Measurements from ENCODE around the gene ARTN.

ARTN gene

DNA sequence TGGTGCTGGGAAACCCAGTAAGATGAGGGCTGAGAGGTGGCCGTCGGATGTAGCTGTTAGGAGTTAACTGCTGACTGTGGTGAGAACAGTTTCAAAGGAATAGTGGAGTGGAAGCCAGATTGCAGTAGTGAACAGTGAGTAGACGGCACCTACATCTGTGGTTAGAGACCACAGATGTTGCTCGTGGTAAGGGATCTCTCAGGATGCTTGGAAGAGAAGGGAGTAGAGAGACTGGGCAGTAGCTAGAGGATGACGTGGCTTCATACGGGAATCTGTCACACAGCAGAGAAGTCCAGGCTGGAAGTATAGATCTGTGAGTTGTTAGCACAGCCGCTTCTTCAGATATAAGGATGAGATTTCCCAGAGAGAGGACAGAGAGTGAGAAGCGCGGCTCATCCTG, 7.8 kb upstream of the ARTN start:
- no peak for DNase-seq

DNA sequence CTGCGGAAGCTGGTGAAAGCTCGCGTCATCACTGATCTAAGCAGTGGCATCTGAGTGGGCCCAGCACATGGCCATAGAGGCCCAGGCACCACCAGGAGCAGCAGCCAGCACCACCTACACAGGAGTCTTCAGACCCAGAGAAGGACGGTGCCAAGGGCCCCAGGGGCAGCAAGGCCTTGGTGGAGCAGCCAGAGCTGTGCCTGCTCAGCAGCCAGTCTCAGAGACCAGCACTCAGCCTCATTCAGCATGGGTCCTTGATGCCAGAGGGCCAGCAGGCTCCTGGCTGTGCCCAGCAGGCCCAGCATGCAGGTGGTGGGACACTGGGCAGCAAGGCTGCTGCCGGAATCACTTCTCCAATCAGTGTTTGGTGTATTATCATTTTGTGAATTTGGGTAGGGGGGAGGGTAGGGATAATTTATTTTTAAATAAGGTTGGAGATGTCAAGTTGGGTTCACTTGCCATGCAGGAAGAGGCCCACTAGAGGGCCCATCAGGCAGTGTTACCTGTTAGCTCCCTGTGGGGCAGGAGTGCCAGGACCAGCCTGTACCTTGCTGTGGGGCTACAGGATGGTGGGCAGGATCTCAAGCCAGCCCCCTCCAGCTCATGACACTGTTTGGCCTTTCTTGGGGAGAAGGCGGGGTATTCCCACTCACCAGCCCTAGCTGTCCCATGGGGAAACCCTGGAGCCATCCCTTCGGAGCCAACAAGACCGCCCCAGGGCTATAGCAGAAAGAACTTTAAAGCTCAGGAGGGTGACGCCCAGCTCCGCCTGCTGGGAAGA, 3.2 kb upstream of the ARTN start:
- DNase-seq, result no peak

DNA sequence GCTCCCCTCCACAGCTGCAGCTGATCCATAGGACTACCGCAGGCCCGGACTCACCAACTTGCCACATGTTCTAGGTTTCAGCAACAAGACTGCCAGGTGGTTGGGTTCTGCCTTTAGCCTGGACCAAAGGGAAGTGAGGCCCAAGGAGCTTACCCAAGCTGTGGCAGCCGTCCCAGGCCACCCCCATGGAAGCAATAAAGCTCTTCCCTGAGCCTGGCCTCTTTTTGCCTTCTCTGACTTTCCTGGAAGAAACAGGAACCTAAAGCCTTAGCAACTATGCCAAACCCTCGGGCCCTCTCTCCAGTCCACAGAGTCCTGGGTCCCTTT, 2.7 kb upstream of the ARTN start:
- no peak for DNase-seq

DNA sequence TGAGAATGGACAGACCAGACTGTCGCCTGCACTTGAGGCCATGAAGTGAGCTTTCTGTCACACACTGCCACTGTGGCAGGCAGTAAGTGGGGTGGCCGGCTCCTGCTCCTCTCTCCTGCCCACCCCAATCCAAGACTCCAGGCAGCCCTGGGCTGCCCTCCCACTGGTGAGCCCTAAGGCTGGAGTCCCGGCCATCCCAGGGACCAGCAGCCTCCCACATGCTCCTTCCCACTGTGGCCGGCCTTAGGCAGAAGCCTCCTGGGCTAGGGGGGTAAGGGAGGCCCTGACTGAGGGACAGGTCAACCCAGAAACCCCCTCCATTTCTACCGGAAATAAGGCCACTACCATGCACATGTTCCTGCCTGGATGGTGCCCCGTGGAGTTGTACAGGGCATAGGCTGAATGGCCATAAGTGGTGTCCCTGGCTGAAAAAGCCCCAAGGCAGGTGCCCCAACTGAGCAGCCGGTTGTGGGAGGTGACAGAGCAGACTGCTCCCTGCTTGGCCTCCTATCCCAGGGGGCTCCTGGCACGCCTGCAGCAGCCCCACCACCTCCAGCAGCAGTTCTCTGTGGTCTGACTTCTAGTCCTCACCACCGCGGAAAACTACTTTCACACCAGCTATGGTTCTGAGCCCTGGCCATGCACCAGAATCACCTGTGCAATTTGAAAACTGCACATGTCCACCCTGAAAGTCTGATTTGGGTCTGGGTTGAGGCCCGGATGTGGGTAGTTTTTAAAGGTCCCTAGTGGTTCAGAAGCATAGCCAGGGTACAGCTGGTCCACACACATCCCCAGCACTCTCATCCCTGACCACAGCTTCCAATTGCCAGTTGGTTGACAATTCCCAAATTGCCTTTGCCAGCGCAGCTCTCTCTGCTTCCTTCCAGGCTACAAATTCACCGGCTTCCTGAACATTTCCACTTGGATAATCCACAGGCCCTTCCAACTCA, 1.6 kb upstream of the ARTN start:
- no peak for DNase-seq

DNA sequence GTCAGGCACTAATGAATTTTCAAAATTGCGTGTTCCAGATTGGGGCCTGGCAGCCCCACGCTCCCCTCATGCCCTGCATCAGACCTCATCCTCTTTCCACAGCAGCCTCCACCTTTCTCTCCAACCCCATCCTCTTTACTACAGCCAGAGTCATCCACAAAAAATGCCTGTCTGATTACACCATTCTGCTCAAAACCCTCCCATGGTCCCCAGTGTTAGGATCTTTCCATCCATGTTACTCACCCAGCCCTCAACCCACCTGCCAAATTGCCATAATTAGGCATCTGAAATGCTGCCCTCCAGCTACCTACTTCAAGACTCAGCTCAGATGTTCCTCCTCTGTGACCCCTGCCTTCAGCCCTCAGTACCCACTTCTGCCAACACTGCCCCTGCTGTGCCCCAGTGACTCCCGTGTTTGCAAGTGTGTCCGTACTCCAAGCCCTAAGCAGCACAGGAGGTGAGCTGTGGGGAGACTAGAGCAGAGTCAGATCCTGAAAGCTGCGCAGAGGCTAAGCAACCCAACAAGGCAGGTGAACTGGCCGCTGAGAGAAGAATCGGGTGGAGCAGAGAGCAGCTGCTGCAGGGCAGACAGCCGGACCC, 715 bp upstream of the ARTN start:
- DNase-seq, result no peak

DNA sequence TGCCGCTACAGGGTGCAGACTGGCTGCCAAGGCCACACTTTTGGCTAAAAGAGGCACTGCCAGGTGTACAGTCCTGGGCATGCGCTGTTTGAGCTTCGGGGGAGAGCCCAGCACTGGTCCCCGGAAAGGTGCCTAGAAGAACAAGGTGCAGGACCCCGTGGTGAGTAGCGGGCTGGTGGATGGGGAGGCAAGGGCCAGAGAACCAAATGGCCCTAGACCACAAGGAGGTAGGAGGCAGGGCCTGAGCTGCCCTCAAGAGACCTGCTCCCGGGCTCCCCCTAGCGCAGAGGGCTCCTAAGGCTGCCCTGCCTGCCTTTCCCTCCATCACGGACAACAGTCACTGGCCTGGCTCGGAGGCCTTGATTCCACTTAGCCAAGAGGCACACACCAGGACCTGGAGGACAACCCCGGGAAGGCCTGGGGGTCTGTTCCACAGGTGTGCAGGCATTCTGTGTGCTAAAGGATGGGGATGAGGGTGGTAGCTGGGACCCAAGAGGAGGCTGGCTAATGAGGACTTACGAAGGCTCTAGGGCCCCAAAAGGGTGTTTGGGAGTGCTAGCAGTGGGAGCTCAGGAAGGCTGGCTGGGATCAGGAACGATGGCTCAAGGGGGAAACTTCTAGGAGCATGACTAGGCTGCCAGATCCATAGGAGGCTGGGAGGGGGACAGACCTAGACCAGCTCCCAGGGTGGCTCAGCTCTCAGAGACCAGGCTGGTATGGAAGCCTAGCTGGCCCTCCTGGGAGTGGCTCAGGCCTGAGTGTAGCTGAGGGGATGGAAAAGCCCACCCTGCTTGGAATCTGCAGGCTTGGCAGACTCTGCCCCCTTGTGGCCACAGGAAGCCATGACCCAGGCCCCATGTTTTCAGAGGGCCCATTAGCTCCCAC, 742 bp downstream of the ARTN start:
- DNase-seq, result peak; percentile 31 to 66

DNA sequence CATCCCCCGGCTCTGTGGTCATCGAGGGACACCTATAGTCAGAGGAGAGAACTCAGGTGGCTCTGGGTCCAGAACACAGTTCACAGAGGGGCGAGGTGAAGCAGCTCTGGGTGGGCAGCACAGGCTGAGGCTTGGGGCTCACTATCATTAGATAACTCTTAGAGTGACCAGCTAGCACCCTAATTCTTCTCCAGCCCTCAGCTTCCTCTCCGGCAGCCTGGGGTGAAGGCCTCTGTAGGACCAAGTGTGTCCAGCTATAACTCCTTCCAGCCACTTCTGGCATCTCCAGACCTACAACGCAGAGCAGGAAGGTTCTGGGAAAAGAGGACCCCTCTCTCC, 1.4 kb downstream of the ARTN start:
- no peak for DNase-seq

DNA sequence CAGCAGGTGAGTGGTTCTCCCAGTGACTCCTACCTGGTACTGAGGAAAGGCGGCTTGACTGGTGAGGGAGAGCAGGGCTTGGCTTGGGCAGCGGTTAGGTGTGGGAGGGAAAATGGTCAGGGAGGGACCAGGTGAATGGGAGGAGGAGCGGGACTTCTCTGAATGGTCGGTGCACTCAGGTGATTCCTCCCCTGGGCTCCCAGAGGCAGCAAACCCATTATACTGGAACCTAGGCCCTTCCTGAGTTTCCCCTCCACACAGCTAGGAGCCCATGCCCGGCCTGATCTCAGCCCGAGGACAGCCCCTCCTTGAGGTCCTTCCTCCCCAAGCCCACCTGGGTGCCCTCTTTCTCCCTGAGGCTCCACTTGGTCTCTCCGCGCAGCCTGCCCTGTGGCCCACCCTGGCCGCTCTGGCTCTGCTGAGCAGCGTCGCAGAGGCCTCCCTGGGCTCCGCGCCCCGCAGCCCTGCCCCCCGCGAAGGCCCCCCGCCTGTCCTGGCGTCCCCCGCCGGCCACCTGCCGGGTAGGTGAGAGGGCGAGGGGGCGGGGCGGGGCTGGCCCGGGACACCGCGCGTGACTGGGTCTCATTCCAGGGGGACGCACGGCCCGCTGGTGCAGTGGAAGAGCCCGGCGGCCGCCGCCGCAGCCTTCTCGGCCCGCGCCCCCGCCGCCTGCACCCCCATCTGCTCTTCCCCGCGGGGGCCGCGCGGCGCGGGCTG, 2.3 kb downstream of the ARTN start:
- DNase-seq, result no peak

DNA sequence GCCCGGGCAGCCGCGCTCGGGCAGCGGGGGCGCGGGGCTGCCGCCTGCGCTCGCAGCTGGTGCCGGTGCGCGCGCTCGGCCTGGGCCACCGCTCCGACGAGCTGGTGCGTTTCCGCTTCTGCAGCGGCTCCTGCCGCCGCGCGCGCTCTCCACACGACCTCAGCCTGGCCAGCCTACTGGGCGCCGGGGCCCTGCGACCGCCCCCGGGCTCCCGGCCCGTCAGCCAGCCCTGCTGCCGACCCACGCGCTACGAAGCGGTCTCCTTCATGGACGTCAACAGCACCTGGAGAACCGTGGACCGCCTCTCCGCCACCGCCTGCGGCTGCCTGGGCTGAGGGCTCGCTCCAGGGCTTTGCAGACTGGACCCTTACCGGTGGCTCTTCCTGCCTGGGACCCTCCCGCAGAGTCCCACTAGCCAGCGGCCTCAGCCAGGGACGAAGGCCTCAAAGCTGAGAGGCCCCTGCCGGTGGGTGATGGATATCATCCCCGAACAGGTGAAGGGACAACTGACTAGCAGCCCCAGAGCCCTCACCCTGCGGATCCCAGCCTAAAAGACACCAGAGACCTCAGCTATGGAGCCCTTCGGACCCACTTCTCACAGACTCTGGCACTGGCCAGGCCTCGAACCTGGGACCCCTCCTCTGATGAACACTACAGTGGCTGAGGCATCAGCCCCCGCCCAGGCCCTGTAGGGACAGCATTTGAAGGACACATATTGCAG, 3.0 kb downstream of the ARTN start:
- no peak for DNase-seq

DNA sequence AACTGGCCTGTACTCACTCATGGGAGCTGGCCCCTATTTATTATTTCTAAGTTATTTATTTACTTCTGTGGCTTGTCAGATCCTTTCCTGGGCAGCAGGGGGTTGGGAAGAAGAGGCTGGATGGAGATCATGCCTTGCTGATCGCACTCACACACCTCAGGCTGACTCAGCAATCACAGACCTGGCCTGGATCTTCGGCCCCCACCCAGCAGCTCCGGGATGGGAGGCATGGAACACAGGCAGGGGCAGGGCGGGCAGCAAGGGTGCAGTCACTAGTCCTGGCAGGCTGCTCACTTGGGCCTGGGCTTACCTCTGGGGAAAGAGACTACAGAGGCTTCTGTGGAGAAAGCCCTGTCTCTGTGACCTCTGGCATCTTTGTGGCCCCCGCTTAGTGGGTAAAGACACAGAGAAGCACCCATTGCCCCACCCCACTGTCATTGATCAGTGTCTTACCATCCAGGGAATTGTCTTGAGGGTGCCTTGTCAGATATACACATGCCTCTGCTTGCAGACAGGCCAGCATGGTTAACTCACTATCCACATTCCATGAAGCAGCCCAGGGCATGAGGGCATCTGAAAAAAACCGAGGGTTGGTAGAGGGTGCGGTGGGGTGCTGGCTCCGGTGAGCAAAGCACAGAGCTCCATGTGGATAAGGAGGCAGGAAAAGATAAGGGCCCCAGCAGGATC, 3.7 kb downstream of the ARTN start:
- DNase-seq, result no peak

DNA sequence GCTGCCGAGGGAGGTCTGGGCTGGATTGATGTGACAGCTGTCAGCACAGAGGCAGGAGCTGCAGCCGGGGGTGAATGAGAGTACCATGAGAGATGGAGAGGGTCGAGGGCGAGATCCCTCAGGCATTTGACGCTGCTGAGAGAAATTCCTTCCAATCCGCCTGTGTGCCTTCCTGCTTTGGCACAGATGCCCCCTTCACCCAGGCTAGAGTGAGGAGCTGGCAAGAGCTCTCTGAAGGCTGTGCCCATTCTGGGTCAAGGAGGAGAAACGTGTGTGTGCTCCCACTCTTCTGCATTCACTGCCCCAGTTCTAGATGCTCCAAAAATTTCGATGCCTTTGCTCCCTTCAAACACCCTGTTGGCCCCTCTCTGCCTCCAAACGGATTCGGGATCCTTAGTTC, 4.8 kb downstream of the ARTN start:
- DNase-seq, result no peak

DNA sequence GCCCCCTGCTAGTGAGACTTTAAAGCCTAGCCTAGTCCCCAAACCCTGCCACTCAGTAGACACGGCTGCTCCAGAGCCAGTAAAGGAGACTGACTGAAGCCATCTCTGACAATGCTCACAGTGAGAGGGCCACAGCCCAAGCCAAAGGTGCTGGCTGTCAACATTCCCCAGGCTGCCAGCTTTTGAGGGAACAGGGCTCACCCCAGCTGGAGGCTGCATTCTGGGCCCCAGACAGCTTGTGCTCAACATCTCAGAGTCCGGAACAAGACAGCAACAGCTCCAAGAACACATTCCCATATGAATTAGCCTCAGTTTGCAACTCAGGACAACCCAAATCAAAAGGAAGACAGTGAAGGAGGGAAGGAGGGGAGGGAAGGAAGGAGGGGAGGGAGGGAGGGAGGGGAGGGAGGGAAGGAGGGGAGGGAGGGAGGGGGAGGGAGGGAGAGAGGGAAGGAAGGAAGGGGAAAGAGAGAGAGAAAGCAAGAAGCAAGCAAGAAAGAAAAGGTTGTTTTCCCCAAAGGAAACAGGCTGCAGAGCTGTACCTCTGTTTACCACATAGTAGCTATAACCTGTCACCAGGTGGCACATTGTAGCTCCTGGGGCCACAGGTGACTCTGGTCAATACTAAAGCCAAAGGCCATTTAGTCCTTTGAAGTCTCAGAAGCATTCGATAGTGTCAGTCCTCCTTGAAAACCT, 5.4 kb downstream of the ARTN start:
- DNase-seq, result peak in 1 of 2 experiments; percentile 23

DNA sequence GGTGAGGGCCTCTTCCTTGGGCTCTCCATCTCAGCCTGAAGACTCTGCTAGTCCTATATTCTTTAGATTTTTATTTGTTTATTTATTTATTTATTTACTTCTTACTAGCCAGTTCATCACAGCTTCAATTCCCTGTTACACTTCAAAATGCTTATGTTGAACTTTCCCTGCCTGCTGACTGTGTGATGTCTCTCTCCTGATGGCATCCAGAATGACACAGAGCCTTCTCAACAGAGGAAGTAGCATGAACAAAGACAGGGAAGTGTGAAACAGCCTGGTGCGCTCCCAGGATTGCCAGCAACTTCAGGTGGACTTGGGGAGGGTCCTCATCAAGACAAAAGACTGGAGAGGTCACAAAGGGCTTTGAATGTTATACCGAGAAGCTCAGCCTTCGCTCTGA, 8.8 kb downstream of the ARTN start:
- DNase-seq, result no peak

DNA sequence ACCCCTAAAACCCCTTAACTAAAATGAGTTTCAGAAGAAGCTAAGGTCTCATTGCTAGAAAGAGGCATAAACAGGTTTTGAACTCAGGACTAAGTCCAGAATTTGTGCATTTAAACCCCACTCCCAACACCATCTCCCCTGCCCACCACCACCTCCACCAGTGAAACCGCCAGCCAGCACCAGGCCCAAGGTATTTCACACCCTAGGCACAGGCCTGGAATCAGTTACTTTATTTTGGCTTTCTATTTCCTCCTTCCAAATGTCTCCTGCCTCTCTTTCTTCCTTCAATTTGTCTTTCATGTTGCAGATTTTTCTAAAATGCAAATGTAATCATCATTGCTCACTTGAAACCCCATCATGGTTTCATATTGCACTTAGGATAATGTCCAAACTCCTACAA, 11.3 kb downstream of the ARTN start:
- no peak for DNase-seq

DNA sequence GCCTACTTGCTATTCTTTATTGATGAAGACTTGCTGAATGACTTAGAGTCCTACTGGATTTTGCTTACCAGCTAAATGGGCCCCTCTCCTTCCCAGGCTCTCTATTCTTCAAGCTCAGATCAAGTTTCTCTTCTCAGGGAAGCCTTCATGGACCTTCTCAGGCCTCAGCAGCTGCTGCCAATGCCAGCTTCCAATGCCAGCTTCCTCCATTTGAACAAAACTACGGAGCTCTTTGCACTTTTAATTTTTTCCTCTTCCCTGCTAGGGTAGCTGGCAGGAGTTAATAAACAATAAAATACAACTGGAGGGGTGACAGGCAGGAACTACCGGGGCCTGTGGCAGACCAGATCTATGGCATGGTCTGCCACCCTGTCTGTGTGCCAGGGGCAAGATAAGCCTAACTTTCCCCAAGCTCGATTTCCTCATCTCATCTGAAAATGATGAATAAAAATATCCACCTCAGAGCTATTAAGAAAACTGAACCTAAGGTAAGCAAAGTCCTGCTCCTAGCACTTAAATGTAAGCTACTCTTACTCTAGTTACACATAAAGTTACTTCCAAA, 12.2 kb downstream of the ARTN start:
- DNase-seq, result no peak

DNA sequence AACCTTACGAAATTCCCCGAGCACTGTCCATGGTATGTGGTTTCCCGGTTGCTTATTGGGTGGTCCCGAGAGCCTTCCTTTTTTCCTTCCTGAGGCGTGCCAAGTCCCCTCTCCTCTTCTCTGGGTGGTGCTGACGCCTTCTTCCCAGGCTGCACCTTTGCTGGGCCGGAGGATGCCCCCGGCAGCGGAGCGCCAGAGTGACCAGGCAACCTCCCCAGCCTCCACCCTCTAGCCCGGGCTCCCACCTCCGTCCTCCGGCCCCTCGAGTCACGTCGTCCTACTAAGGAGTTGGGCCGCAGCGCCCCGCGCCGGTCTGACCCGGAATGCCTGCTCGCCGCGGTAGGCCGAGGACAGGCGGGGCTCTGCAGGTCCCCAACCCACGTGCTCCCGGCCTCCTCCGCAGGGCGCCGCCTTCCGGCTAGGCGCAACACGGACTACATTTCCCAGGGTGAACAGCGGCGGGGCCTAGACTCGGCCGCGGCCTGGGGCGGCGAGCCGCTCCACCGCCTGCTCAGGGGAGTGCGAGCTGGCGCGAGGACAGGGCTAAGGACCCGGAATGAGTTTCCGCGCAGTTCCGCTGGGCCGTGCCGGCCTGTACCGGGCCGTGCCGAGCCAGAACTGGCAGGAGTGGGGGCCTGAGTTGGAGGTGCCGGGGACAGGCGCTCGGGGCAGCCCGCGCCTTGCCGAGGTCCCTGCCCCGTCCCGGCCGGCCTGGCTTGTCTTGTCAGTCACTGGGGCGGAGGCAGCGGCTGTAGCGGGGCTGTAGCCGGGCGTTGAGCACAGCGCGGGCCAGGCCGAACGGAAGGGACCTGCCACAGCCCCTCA, 12.8 kb downstream of the ARTN start, which contains the start of gene IPO13:
TSS of gene IPO13 (plus strand) at position 715 of the 825 bp plus-strand sequence. CDS start 651 bp downstream, outside the sequence.
- DNase-seq, result peak; percentile 93 to 98

DNA sequence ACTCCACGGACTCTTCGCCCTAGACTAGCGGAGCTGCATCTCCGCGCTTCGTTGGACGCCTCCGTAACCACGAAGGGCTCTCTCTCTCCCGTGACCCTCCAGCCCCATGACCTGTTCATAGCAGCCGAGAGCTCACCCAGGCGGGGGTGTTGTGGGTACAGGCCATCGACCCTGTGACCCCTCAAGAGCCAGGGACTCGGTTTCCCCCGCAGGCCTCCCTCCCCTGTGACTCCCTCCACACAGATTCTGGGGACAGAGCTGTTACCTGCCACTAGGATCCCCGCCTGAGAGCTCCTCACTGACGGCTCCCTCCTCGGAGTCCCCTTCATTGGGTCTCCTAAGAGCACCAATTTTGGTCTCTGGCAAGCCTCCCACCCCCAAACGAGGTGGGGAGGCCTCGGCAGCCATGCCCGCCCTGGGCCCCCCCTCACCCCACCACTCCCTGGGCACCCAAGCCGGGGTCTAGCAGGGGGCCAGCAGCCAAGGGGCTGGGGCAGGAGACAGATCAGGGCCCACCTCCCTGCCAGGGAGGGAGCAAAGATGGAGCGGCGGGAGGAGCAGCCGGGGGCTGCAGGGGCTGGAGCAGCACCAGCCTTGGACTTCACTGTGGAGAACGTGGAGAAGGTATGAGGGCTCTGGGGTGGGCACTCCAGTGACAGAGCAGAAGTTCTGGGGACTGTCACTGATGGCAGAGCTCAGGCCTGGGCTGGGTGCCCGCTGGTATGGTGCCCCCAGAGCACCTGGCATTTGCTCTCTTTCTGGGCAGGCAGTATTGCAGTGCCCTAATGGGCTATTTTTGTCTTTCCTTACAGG, 13.7 kb downstream of the ARTN start:
- DNase-seq, result peak in 1 of 2 experiments; percentile 48

DNA sequence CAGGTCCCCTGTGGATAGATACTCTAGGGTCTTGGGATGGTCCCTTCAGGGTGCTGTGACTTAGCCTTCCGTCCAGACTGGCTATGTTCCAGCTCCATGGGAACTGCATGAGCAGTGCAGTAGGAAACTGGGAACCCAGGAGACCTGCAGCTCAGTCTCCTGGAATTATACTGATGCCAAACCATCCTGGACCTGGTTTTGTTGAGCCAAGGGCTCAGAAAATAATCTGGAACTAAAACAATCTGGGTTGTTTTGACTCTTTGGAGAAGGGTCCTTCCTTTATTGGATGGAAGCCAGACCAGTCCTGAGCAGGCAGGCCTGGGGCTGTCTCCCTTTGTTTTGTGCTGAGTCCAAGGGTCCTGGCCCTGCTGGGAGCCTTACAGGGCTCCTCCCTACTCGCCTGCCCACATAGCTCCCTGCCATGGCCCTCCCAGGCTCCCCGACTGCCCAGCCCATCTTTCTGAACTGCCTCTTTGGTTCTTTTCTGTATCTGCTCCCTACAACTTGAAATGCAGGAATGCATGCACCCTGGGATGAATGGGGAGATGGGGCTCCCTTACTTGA, 14.4 kb downstream of the ARTN start:
- peak; percentile 22 to 48 for DNase-seq
